ENCODE measurements around the gene TRIM24.

GRCh38 chr7:138521837-138522461 is 61.9 kb downstream of the TRIM24 start:
- TF ChIP-seq, protein P1, sequence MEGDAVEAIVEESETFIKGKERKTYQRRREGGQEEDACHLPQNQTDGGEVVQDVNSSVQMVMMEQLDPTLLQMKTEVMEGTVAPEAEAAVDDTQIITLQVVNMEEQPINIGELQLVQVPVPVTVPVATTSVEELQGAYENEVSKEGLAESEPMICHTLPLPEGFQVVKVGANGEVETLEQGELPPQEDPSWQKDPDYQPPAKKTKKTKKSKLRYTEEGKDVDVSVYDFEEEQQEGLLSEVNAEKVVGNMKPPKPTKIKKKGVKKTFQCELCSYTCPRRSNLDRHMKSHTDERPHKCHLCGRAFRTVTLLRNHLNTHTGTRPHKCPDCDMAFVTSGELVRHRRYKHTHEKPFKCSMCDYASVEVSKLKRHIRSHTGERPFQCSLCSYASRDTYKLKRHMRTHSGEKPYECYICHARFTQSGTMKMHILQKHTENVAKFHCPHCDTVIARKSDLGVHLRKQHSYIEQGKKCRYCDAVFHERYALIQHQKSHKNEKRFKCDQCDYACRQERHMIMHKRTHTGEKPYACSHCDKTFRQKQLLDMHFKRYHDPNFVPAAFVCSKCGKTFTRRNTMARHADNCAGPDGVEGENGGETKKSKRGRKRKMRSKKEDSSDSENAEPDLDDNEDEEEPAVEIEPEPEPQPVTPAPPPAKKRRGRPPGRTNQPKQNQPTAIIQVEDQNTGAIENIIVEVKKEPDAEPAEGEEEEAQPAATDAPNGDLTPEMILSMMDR (IDR thresholded peaks at IDR 0.05): no peak
- no peak for TF ChIP-seq POLR2A (IDR thresholded peaks at IDR 0.05)
- TF ChIP-seq POLR2AphosphoS5 (IDR thresholded peaks at IDR 0.05): no peak

All from gastroesophageal sphincter (tissue), 3 donors.